ENCODE data around the gene EPB41L4A.

DNA sequence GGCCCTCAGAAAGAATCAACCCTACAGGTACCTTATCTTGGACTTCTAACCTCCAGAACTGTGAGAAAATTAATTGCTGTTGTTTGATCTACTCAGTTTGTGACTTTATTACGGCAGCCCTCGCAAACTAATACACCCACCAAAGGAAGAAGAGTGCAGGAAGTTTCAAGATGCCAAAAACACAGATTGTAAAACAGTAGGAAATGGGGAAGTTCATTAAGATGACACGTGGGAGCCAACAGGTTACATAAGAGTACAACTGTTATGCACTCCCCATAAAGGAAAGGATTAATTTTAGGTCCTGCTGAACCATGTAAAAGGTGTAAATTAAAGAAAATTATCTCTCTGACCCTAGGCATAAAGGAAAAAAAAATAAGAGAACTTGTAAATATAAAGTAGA lies 294.3 kb downstream of the EPB41L4A start:
- TF ChIP-seq, protein P1, sequence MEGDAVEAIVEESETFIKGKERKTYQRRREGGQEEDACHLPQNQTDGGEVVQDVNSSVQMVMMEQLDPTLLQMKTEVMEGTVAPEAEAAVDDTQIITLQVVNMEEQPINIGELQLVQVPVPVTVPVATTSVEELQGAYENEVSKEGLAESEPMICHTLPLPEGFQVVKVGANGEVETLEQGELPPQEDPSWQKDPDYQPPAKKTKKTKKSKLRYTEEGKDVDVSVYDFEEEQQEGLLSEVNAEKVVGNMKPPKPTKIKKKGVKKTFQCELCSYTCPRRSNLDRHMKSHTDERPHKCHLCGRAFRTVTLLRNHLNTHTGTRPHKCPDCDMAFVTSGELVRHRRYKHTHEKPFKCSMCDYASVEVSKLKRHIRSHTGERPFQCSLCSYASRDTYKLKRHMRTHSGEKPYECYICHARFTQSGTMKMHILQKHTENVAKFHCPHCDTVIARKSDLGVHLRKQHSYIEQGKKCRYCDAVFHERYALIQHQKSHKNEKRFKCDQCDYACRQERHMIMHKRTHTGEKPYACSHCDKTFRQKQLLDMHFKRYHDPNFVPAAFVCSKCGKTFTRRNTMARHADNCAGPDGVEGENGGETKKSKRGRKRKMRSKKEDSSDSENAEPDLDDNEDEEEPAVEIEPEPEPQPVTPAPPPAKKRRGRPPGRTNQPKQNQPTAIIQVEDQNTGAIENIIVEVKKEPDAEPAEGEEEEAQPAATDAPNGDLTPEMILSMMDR (IDR thresholded peaks at IDR 0.05; ENCODE audit: insufficient read depth, low read length) = no peak
- no peak for TF ChIP-seq POLR2AphosphoS5 (IDR thresholded peaks at IDR 0.05; ENCODE audit: low read depth)

All from HL-60 (cell line).